GM23338 (cell line): Measurements from ENCODE around the gene INS. TPM values are rescaled to one million over a fixed set of nuclear protein-coding genes. Genes with fewer than 3 reads are reported as not detected.

Experiments used
- ATAC-seq: fragments of 200-7000 bp; cut with Tn5 transposase; 3 replicates; pipeline ENCODE4 v1.9.1; 2020
- DNase-seq: peaks from one replicate; pipeline ENCODE4 v3.0.0-alpha.2; 2015; ENCODE audit warnings: low spot score
- H2AFZ ChIP-seq: fragments of 200-600 bp; sonication (generic); 2 replicates; pipeline ENCODE4 v1.8.0; 2016; ENCODE audit warnings: antibody characterized with exemption, mild to moderate bottlenecking, moderate library complexity
- H3F3A ChIP-seq: fragments of 200-600 bp; sonication (generic); replicated peaks from 2 replicates; pipeline ENCODE4 v1.8.0; 2017; ENCODE audit warnings: antibody characterized with exemption, mixed run types, low read depth
- H3K27ac ChIP-seq: fragments of 200-600 bp; sonication (generic); 2 replicates; pipeline ENCODE4 v1.6.1; 2016; ENCODE audit warnings: low read depth
- H3K27me3 ChIP-seq: fragments of 200-600 bp; sonication (generic); 2 replicates; pipeline ENCODE4 v1.8.0; 2016; ENCODE audit warnings: mild to moderate bottlenecking, mixed run types, moderate library complexity; ENCODE audit not compliant: insufficient read depth
- H3K36me3 ChIP-seq: fragments of 200-600 bp; sonication (generic); 2 replicates; pipeline ENCODE4 v1.8.0; 2016; ENCODE audit warnings: mild to moderate bottlenecking; ENCODE audit not compliant: insufficient read depth
- H3K4me1 ChIP-seq: fragments of 200-600 bp; sonication (generic); 2 replicates; pipeline ENCODE4 v1.8.0; 2016; ENCODE audit warnings: mild to moderate bottlenecking, moderate library complexity; ENCODE audit not compliant: insufficient read depth
- H3K4me2 ChIP-seq: fragments of 200-600 bp; sonication (generic); 2 replicates; pipeline ENCODE4 v1.7.1; 2017; ENCODE audit warnings: mixed run types
- H3K4me3 ChIP-seq: fragments of 200-600 bp; sonication (generic); 2 replicates; pipeline ENCODE4 v1.6.1; 2016; ENCODE audit warnings: mixed run types
- H3K79me2 ChIP-seq: fragments of 200-600 bp; sonication (generic); replicated peaks from 2 replicates; pipeline ENCODE4 v1.8.0; 2017; ENCODE audit warnings: mild to moderate bottlenecking; ENCODE audit not compliant: insufficient read depth
- H3K9me2 ChIP-seq: fragments of 200-600 bp; sonication (generic); 2 replicates; pipeline ENCODE4 v1.8.0; 2017; ENCODE audit not compliant: insufficient read depth
- H4K20me1 ChIP-seq: fragments of 200-600 bp; sonication (generic); replicated peaks from 2 replicates; pipeline ENCODE4 v1.8.0; 2017; ENCODE audit warnings: mild to moderate bottlenecking; ENCODE audit not compliant: insufficient read depth
- H3K27ac Mint-ChIP-seq: 2 replicates; pipeline ENCODE4 v1.8.0; 2020; ENCODE audit warnings: inconsistent platforms, mild to moderate bottlenecking, moderate library complexity, mixed read lengths
- H3K27me3 Mint-ChIP-seq: 3 replicates; pipeline ENCODE4 v1.8.0; 2022; ENCODE audit warnings: low read depth, mild to moderate bottlenecking, moderate library complexity, mixed read lengths, inconsistent platforms; ENCODE audit not compliant: insufficient read depth, poor library complexity
- H3K36me3 Mint-ChIP-seq: 3 replicates; pipeline ENCODE4 v1.8.0; 2021; ENCODE audit warnings: low read depth, mild to moderate bottlenecking, inconsistent platforms, moderate library complexity, mixed read lengths
- H3K4me1 Mint-ChIP-seq: 3 replicates; pipeline ENCODE4 v1.8.0; 2020; ENCODE audit warnings: mild to moderate bottlenecking, inconsistent platforms, mixed read lengths
- H3K4me3 Mint-ChIP-seq: 3 replicates; pipeline ENCODE4 v1.8.0; 2021; ENCODE audit warnings: moderate library complexity, mild to moderate bottlenecking, inconsistent platforms, mixed read lengths
- H3K9me3 Mint-ChIP-seq: 3 replicates; pipeline ENCODE4 v1.8.0; 2020; ENCODE audit warnings: moderate library complexity, mild to moderate bottlenecking, inconsistent platforms, mixed read lengths
- CREB1 ChIP-seq: fragments of 250-450 bp; sonication (Bioruptor Pico); IDR thresholded peaks from 2 replicates; pipeline ENCODE4 v1.5.0; 2020; ENCODE audit warnings: low read depth, mild to moderate bottlenecking, moderate library complexity
- EZH2phosphoT487 ChIP-seq: fragments of 200-600 bp; sonication (generic); IDR thresholded peaks from one replicate; pipeline ENCODE4 v1.8.1; 2018; ENCODE audit warnings: antibody characterized with exemption; ENCODE audit not compliant: unreplicated experiment
- NANOG ChIP-seq: IDR thresholded peaks from 2 replicates; pipeline ENCODE4 v1.6.1; 2016; ENCODE audit warnings: antibody characterized with exemption, borderline replicate concordance
- POLR2AphosphoS5 ChIP-seq: IDR thresholded peaks from 2 replicates; pipeline ENCODE4 v1.6.1; 2016; ENCODE audit warnings: antibody characterized with exemption, low read depth
- STAT1 ChIP-seq: IDR thresholded peaks from one replicate; pipeline ENCODE4 v1.6.1; 2016; ENCODE audit warnings: antibody characterized with exemption; ENCODE audit not compliant: unreplicated experiment
- ZNF114 ChIP-seq: fragments of 250-450 bp; sonication (Bioruptor Pico); IDR thresholded peaks from 2 replicates; pipeline ENCODE4 v1.5.0; 2020; ENCODE audit warnings: mild to moderate bottlenecking, moderate library complexity
- polyA plus RNA-seq: library from polyadenylated mRNA; unstranded; fragments of >200 nt; fragmentation: Nextera tagmentation; extraction: Ambion mirVana; gene quantifications from 2 replicates; pipeline ENCODE4 v1.2.1, GENCODE V29; 2016
- total RNA-seq: library from RNA; depleted of rRNA; stranded (reverse); fragments of >200 nt; shearing (Covaris generic); gene quantifications from 2 replicates; pipeline ENCODE4 v1.2.3, GENCODE V29; 2014
- TF ChIP-seq, protein P1 (sequence below): IDR thresholded peaks from 2 replicates; pipeline ENCODE4 v1.6.1; 2016; ENCODE audit warnings: antibody characterized with exemption
- TF ChIP-seq, protein P2 (sequence below), 2 experiments: fragments of 200-600 bp in 1 of 2; sonication (generic) in 1 of 2; conservative IDR thresholded peaks; 2 replicates each; pipeline versions ENCODE4 v1.5.1 to v1.6.1; 2016 to 2017; ENCODE audit warnings: antibody characterized with exemption in 2 of 2, low read depth in 2 of 2, mild to moderate bottlenecking in 2 of 2, moderate library complexity in 1 of 2

Gene INS
- total and polyA plus RNA-seq, 2 experiments from 2014 or later, result not detected

DNA sequence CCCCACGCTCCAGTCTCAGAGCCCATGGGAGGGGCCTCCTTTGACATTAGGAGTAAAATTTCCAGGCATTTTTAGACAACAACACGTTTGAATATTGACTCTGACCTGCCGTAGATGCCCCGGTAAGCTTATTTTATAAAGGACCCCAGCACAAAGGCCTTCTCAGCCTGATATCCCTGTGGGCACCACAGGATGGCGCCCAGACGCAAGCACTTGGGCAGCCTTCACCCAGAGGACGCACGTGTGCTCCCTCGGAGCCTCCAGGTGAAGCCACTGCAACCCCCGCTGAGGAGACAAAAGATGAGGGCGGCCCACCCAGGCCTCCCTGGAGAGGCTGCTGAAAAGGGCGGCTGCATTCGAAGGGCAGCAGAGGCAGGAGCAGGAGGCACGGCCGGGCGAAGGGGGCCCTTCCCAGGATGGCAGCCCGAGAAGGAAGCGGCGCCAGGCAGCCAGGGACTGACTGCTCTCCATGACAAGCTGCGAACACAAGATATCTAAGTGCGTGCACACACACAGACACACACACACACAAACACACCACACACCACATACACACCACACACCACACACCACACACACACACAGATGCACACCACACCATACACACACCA lies 25.8 kb upstream of the INS start:
- no peak overlapping the region for H3K4me2 ChIP-seq
- DNase-seq, result peak; percentile 71
- no peaks in the 10 kb centered on the region for H3K9me3 Mint-ChIP-seq

DNA sequence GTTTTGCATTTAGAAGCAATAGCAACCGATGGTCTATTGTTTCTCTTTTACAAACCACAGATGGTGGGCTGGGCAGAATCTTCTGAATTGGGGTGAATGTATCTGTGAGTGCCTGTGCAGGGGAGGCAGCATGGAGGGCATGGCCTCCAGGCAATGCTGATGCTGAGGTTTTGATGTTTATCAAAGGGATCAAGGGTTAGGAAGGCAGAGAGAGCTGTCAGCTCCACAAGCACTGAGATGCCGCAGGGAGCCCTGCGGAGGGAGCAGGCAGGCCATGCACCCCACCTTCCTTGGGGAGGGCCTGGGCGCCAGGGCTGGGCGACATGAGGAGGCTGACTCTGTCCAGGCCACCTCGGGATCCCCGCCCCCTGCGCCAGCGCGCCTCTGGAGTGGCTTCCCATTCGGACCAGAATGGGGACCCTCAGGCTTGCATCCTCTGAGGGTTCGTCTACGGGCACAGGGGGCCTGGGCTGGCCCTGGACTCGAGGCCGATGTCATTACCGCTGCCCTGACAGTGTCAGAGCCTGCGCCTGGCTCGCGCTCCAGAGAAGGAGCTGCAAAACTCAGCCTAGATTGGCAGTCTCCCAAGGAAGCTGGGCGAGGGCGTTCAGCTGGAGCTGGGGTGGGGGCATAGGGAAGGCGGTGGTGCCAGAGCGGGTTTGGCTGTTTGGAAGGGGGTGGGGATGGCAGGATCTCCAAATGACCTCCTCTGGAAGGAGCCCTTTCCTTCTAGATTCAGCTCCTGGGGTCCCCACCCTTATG lies 24.5 kb upstream of the INS start:
- H3K9me3 Mint-ChIP-seq, result no peaks in the 10 kb centered on the region
- H3K4me1 Mint-ChIP-seq, result peaks cover 2% of the 10 kb centered on the region; the same call in 2 of the 3 replicates
- no peak overlapping the region for H3K4me3 Mint-ChIP-seq
- no peaks in the 10 kb centered on the region for H3K27me3 ChIP-seq
- no peak overlapping the region for H2AFZ ChIP-seq
- no peaks in the 10 kb centered on the region for H3K36me3 Mint-ChIP-seq
- no peaks in the 10 kb centered on the region for H3K79me2 ChIP-seq
- H3K27ac ChIP-seq, result no peak overlapping the region
- no peaks in the 10 kb centered on the region for H3K36me3 ChIP-seq
- H3F3A ChIP-seq, result 0 out of 2 replicates have a peak, but pooled peaks cover 6% of the 10 kb centered on the region
- DNase-seq (no peak), ATAC-seq (no peak)
- no peaks in the 10 kb centered on the region for H3K4me1 ChIP-seq
- no peak overlapping the region for H3K4me2 ChIP-seq
- H3K4me3 ChIP-seq, result no peak overlapping the region
- no peaks in the 10 kb centered on the region for H4K20me1 ChIP-seq
- no peak overlapping the region for H3K27ac Mint-ChIP-seq
- no peaks in the 10 kb centered on the region for H3K9me2 ChIP-seq
- H3K27me3 Mint-ChIP-seq, result peaks cover 7% of the 10 kb centered on the region
- TF ChIP-seq STAT1 (no peak), ZNF114 (CRISPR knock-in tag) (no peak), POLR2AphosphoS5 (no peak), NANOG (no peak), EZH2phosphoT487 (no peak), CREB1 (CRISPR knock-in tag) (no peak)
- TF ChIP-seq, protein P1, sequence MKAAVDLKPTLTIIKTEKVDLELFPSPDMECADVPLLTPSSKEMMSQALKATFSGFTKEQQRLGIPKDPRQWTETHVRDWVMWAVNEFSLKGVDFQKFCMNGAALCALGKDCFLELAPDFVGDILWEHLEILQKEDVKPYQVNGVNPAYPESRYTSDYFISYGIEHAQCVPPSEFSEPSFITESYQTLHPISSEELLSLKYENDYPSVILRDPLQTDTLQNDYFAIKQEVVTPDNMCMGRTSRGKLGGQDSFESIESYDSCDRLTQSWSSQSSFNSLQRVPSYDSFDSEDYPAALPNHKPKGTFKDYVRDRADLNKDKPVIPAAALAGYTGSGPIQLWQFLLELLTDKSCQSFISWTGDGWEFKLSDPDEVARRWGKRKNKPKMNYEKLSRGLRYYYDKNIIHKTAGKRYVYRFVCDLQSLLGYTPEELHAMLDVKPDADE, result no peak

More for the DNA sequence above, 25.8 kb upstream of the INS start:
- H4K20me1 ChIP-seq, result no peaks in the 10 kb centered on the region
- TF ChIP-seq, protein P1, result no peak
- TF ChIP-seq, protein P2, sequence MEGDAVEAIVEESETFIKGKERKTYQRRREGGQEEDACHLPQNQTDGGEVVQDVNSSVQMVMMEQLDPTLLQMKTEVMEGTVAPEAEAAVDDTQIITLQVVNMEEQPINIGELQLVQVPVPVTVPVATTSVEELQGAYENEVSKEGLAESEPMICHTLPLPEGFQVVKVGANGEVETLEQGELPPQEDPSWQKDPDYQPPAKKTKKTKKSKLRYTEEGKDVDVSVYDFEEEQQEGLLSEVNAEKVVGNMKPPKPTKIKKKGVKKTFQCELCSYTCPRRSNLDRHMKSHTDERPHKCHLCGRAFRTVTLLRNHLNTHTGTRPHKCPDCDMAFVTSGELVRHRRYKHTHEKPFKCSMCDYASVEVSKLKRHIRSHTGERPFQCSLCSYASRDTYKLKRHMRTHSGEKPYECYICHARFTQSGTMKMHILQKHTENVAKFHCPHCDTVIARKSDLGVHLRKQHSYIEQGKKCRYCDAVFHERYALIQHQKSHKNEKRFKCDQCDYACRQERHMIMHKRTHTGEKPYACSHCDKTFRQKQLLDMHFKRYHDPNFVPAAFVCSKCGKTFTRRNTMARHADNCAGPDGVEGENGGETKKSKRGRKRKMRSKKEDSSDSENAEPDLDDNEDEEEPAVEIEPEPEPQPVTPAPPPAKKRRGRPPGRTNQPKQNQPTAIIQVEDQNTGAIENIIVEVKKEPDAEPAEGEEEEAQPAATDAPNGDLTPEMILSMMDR (conservative IDR thresholded peaks at IDR 0.05; ENCODE audit: low read depth in 2 of 2), result peak; percentile 65 to 73
- Mint-ChIP-seq H3K27ac (no peak overlapping the region), H3K27me3 (peaks cover 14% of the 10 kb centered on the region), H3K36me3 (no peaks in the 10 kb centered on the region), H3K4me3 (no peak overlapping the region), H3K4me1 (peaks cover 6% of the 10 kb centered on the region; the same call in 2 of the 3 replicates)
- H3F3A ChIP-seq, result 0 out of 2 replicates have a peak, but pooled peaks cover 6% of the 10 kb centered on the region
- no peaks in the 10 kb centered on the region for H3K79me2 ChIP-seq
- H3K36me3 ChIP-seq, result no peaks in the 10 kb centered on the region
- no peaks in the 10 kb centered on the region for H3K4me1 ChIP-seq
- no peak overlapping the region for H3K27ac ChIP-seq
- H3K4me3 ChIP-seq, result no peak overlapping the region
- no peaks in the 10 kb centered on the region for H3K9me2 ChIP-seq
- no peak overlapping the region for H2AFZ ChIP-seq
- ATAC-seq, result peak; percentile 81
- H3K27me3 ChIP-seq, result no peaks in the 10 kb centered on the region
